Omental fat pad (tissue), 4 donors: ENCODE measurements around the gene SHANK2. TPM values are rescaled to one million over a fixed set of nuclear protein-coding genes. Genes with fewer than 3 reads are reported as not detected.

ENCODE experiments used
- ATAC-seq: fragments of 150-250 bp; one replicate; pipeline ENCODE4 v1.9.1; 2016; ENCODE audit warnings: mild to moderate bottlenecking, moderate library complexity; ENCODE audit not compliant: low FRiP score
- DNase-seq: peaks from one replicate; pipeline ENCODE4 v3.0.0-alpha.2; 2019; ENCODE audit warnings: low spot score
- total RNA-seq, 4 donors: library from RNA; depleted of rRNA; stranded (reverse); fragments of >200 nt; gene quantifications; one replicate each; pipeline ENCODE4 v1.1.0, GENCODE V29; 2016
- TF ChIP-seq, protein P1 (sequence below), 3 donors: fragments of 450-650 bp; IDR thresholded peaks; one replicate each; pipeline ENCODE4 v1.5.1; 2016 to 2017; ENCODE audit warnings: antibody characterized with exemption in 3 of 3, mild to moderate bottlenecking in 3 of 3, moderate library complexity in 2 of 3

SHANK2 gene
- total RNA-seq, 4 donors from 2014 or later, result 0.82 to 9.6 (median 5.6) TPM

DNA sequence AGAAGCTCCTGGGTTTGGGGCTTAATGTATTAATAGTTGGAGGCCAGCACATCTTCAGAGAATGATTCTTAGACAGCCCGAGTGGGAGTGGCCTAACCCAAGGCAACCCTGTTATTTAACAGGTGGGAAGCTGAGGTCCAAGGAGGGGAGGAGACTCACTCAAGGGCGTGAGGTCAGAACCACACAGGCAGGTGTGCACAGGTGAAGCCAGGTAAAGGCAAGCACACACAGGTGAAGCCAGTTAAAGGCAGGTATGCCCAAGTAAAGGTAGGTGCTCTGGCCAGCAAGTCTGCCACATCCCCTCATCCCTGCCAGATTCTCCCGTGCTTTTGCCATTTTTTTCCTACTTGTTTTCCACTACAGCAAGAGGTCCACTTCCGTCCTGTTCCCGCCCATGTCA, 2.9 kb upstream of the SHANK2 start:
- TF ChIP-seq, protein P1, sequence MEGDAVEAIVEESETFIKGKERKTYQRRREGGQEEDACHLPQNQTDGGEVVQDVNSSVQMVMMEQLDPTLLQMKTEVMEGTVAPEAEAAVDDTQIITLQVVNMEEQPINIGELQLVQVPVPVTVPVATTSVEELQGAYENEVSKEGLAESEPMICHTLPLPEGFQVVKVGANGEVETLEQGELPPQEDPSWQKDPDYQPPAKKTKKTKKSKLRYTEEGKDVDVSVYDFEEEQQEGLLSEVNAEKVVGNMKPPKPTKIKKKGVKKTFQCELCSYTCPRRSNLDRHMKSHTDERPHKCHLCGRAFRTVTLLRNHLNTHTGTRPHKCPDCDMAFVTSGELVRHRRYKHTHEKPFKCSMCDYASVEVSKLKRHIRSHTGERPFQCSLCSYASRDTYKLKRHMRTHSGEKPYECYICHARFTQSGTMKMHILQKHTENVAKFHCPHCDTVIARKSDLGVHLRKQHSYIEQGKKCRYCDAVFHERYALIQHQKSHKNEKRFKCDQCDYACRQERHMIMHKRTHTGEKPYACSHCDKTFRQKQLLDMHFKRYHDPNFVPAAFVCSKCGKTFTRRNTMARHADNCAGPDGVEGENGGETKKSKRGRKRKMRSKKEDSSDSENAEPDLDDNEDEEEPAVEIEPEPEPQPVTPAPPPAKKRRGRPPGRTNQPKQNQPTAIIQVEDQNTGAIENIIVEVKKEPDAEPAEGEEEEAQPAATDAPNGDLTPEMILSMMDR (IDR thresholded peaks at IDR 0.05), result no peak
- DNase-seq (no peak), ATAC-seq (no peak)

DNA sequence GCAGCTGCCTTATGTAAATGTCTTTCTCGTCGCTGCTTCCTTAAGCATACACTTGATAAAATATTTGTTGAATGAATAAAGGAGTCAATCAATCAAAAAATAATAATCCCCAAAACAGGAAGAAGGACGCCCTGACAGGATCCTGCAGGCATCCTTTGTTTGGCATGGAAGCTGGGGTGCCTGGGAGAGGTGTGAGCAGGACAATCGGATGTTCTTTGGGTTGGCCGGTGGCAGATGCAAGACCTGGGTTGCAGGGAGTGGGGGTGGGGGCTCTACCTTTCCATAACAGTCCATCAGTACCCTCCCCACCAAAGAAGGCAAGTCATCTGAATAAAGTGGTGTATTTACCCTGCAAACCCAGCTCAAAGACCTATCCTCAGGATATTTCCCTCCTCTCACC, 1.4 kb upstream of the SHANK2 start:
- DNase-seq, result no peak
- ATAC-seq, result no peak

DNA sequence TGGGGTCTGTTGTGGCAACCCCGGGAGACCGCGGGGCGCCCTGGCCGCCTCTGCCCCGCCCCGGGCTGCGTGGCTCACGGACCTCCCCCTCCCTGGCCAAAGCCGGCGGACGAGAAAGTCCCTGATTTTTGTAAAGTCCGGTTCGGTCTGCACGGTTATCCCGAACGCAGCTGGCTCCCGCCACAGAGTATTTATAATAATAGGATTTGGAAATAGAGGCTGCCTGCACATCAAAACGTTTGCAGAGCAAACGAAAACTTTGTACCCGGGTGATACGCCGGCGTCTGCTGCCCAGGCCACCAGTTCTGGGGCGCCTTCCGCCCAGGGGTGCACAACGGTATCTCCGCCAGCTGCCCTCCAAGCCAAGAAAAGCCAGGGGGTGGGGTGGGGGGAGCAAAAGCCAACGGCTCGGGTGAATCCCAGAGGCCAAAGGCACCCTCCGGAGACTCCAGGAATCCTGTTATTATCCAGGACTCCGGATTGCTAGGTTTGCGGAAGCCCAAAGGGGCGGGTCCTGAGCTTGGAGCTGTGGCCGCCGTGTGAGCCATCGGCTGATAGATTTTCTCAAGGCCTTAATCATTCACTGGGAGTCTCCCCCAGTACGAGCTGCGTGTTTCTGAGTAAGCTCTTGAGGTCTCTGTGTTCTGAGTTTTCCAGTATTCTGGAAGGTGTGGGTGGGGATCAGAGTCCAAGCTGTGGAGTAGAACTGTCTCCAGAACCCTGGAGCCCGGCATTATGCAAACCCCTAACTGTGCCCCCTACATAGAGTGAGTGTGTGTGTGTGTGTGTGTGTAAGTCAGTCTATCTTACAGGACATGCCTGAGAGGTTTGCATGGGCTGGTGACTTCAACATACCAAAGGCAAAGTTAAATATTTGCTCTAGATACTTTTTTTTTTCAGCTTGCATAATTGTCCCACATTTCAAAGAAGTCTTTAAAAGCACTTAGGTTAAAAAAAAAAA, 673 bp upstream of the SHANK2 start:
- peak; percentile 50 for ATAC-seq
- TF ChIP-seq, protein P1 (IDR thresholded peaks at IDR 0.05), result no peak
- DNase-seq, result no peak

More for the DNA sequence above, 1.4 kb upstream of the SHANK2 start:
- TF ChIP-seq, protein P1 (IDR thresholded peaks at IDR 0.05), result no peak

DNA sequence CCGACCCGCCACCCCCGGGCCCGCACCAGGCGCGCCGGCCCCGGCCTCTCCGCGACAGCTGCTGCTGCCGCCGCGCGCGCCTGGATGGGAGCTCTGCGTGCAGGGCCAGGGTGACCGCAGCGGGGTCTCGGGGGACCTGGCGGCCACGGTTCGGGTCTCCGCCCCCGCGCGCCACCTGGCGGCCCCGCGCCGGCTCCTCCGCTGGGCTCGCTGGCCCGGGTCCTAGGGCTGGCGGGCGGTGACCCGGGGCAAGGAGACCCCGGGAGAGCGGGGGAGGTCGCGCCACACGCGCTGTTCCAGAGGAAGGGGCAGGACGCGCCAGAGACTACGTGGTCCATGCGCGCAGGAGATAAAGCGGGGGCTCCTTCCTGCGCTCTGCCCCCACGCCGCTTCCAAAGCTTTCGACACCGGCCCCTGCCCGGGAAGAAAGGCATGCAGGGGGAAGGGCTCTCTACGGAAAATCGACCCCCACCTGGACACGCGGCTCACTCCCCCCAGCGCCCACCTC, 562 bp downstream of the SHANK2 start:
- ATAC-seq (no peak), DNase-seq (no peak)
- TF ChIP-seq, protein P1 (IDR thresholded peaks at IDR 0.05), result no peak

DNA sequence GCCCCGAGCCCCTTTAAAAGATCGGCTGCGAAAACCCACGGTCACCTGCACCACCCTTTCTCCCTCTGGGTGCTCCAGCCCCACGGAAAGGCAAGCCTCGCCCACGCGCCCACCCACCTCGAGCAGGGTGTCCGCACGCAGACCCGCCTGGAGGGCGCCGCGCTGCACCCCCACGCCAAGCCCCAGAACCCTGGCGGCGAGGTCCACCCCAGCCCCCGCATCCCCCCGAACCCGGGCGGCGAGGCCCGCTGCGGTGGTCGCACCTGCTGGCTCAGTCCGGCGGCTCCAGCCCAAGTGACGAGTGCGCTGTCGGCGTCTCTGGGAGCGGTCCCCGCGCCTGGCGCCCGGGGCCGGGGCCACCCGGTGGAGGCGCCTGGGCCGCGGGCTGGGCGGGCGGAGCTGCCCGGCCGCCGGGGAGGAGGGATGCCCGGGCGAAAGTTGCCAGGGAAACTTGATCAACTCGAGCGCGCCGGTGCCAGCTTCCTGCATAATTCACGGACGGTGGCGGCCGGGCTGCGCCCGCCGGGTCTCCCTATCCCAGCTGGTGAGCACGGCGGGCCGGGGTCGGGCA, 1.1 kb downstream of the SHANK2 start:
- ATAC-seq, result no peak
- no peak for DNase-seq
- TF ChIP-seq, protein P1 (IDR thresholded peaks at IDR 0.05), result no peak

DNA sequence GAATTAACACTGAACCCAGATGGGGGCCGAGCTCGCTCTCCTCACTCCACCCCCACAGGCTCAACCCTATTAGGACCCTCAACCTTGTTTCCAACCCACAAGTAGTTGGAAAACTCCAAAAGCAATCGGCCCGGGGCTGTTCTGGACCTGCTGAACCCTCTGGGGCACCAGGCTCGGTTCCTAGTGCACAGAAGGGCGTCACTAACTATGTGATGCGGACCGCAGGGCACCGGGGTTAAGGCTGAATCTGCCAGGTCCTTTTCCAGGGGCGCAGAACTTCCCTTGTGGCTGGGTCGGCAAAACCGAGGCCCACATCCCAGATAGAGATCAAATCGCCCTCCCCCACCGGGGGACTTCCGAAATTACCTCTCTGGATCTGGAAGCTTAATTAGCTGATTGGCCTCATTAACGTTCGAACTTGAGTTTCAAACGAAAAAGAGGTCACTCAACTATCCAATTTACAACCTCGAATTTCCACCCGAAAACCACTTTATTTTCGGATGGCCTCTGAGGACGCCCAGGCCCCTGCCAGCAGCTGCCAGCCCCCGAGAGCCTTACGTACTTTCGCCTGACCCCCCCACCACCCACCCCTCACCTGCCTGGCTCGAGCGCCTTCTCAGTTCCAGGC, 1.7 kb downstream of the SHANK2 start:
- DNase-seq (no peak), ATAC-seq (no peak)
- TF ChIP-seq, protein P1 (IDR thresholded peaks at IDR 0.05), result no peak
